ENCODE data around the gene SCAF1.

DNA sequence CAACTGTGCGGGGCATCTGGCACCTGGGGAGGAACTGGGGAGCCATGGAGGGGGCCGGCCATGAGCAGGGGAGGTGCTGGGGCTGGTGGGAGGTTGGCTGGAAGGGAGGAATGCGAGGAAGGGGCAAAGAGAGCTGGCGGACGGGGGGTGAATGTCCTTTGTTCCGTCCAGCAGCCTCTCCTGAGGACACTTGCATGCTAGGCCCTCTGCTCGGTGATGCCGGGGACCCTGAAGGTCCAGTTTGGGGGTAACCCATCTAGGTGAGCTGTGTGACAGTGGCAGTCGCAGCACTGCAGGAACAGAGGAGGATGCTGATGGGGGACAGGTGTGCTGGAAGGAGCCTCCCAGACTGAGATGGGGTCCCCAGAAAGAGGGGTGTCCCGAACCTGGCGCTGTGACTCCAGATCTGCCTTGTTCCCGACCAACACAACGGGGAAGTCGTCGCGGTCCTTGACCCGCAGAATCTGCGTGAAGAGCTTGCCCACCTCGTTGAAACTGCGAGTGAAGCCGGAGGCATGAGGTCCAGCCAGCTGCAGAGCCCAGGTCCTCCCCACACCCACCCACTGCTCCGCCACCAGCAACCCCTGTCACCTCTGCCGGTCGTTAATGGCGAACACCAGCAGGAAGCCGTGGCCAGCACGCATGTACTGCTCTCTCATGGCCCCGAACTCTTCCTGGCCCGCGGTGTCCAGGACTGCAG, 5.6 kb upstream of the SCAF1 start:
- TF ChIP-seq BCOR (IDR thresholded peaks at IDR 0.05) (no peak), LEF1 (IDR thresholded peaks at IDR 0.05) (no peak), ZNF212 (CRISPR knock-in tag; IDR thresholded peaks at IDR 0.05) (no peak)

Data from K562 (cell line).